ENCODE data around the gene FAAP20. TPM values are rescaled to one million over a fixed set of nuclear protein-coding genes. Genes with fewer than 3 reads are reported as not detected.

The FAAP20 gene
- total and polyA plus RNA-seq, 3 donors from 2014 or later = 65.5 to 72.6 (median 72.0) TPM

DNA sequence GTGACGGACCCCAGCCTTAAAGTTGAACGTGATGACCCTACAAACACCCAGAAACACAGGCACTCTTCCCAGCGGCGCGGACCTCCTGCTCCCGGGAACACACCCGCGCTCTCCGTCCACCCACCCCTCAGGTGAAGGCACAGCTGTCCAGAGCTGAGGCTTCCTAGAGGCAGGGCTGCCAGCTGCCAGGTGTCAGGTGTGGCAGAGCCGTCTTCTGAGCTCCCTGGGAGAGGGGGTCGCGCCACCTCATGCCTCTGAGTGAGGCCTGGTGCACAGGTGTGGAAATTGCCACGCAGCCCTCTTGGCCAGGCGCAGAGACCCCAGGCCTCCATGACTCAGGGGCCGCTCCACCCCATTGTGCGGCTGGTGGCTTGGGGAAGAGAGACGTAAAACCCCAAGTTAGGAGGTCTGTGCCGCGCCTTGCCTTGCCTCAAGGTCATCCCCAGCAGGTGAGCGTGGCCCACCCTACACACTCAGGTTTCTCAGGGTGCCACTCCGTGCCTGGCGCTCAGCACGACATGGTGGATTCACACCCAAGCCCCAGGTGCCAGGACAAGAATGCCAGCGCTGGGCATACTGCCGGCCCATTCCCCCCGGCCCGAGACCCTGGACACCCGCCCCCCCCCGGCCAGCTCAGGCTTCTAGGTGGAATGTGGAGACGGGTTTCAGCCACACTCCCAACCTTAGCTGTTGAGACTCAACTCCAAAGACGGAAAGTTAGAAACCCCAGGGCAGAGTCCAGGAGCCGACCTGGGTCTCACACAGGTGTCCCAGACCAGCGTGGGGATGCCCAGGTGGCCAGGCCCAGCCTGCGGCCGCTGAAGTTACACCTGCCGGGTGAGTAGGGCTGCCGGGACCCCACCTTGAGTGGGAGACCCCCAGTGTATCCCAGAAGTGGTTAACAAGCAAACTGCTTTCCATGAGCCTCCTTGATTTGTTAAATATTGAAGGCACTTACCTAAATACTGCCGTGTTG, 8.4 kb downstream of the FAAP20 start:
- Histone ChIP-seq H3K36me3 (ENCODE audit: low read depth, missing control alignments) (no peaks in the 10 kb centered on the region), H3K4me1 (peaks cover 13% of the 10 kb centered on the region), H3K4me3 (no peak overlapping the region), H3K27me3 (no peaks in the 10 kb centered on the region), H3K9me3 (no peaks in the 10 kb centered on the region), H3K27ac (no peak overlapping the region)
- intact Hi-C loops (cut with DNase I; ENCODE audit: low total_unique reads) = no loop called here
- 80 to 92% methylated on average over 6 to 38 of the region's 38 CpGs for WGBS, 2 donors
- TF ChIP-seq POLR2A (IDR thresholded peaks at IDR 0.05) = no peak
- TF ChIP-seq, protein P1, sequence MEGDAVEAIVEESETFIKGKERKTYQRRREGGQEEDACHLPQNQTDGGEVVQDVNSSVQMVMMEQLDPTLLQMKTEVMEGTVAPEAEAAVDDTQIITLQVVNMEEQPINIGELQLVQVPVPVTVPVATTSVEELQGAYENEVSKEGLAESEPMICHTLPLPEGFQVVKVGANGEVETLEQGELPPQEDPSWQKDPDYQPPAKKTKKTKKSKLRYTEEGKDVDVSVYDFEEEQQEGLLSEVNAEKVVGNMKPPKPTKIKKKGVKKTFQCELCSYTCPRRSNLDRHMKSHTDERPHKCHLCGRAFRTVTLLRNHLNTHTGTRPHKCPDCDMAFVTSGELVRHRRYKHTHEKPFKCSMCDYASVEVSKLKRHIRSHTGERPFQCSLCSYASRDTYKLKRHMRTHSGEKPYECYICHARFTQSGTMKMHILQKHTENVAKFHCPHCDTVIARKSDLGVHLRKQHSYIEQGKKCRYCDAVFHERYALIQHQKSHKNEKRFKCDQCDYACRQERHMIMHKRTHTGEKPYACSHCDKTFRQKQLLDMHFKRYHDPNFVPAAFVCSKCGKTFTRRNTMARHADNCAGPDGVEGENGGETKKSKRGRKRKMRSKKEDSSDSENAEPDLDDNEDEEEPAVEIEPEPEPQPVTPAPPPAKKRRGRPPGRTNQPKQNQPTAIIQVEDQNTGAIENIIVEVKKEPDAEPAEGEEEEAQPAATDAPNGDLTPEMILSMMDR (IDR thresholded peaks at IDR 0.05) = no peak
- DNase-seq = no peak

DNA sequence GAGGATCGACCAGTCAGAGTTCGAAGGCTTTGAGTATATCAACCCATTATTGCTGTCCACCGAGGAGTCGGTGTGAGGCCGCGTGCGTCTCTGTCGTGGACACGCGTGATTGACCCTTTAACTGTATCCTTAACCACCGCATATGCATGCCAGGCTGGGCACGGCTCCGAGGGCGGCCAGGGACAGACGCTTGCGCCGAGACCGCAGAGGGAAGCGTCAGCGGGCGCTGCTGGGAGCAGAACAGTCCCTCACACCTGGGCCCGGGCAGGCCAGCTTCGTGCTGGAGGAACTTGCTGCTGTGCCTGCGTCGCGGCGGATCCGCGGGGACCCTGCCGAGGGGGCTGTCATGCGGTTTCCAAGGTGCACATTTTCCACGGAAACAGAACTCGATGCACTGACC, 9.6 kb downstream of the FAAP20 start:
- 92 to 94% methylated on average over 32 to 33 of the region's 33 CpGs for WGBS, 2 donors
- intact Hi-C loops (cut with DNase I; ENCODE audit: low total_unique reads) = no loop called here
- H3K36me3 ChIP-seq (ENCODE audit: low read depth, missing control alignments) = no peaks in the 10 kb centered on the region
- no peak overlapping the region for H3K4me3 ChIP-seq
- no peak for TF ChIP-seq POLR2A (IDR thresholded peaks at IDR 0.05)
- TF ChIP-seq, protein P1 (IDR thresholded peaks at IDR 0.05) = no peak
- no peaks in the 10 kb centered on the region for H3K9me3 ChIP-seq
- no peak overlapping the region for H3K27ac ChIP-seq
- peaks cover under 1% of the 10 kb centered on the region for H3K4me1 ChIP-seq
- H3K27me3 ChIP-seq = no peaks in the 10 kb centered on the region
- DNase-seq = no peak

DNA sequence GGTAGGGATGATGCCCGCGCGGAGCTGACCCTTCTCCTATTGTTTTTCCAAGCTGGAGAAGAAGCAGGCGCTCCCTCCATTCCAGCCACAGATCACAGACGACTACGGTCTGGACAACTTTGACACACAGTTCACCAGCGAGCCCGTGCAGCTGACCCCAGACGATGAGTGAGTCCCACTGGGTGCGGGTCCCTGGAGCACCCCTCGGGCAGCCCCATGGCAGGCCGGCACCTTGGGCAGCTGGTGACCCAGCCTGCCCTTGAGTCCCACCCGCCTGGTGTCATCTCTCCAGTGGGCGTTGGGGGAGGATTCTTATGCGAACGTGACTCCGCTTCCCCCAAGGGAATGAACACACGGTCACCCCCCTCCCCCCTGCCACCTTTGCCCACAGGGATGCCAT, 10.0 kb downstream of the FAAP20 start:
- DNase-seq = no peak
- TF ChIP-seq, protein P1 (IDR thresholded peaks at IDR 0.05) = no peak
- Histone ChIP-seq H3K27me3 (no peaks in the 10 kb centered on the region), H3K4me3 (no peak overlapping the region), H3K27ac (no peak overlapping the region), H3K4me1 (no peaks in the 10 kb centered on the region), H3K36me3 (ENCODE audit: low read depth, missing control alignments) (no peaks in the 10 kb centered on the region), H3K9me3 (no peaks in the 10 kb centered on the region)
- WGBS, 2 donors = 90 to 91% methylated on average over 16 to 18 of the region's 18 CpGs
- intact Hi-C loops (cut with DNase I; ENCODE audit: low total_unique reads) = no loop called here

DNA sequence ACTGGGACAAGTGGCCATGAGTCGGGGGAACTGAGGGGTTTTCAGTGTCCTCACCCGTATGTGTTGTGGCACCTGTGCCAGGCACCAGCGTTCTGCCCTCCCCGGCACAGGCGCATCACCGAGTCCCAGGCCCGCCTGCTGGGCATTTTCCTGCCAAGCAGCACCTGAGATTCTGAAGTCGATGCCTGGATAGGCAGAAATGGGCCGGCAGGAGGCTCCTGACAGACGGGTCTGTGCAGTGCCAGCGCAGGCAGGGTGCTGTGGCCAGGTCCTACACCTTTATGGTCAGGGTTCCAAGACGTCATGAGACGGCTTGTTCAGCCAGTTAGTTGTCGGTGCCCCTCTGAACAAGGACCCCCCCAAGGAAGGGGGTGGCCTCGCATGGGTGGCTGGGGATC, 10.6 kb downstream of the FAAP20 start:
- H3K9me3 ChIP-seq = no peaks in the 10 kb centered on the region
- 80 to 95% methylated on average over 2 to 15 of the region's 15 CpGs for WGBS, 2 donors
- intact Hi-C loops (cut with DNase I; ENCODE audit: low total_unique reads) = no loop called here

More for the DNA sequence above, 10.6 kb downstream of the FAAP20 start:
- Histone ChIP-seq H3K27me3 (no peaks in the 10 kb centered on the region), H3K27ac (no peak overlapping the region), H3K4me1 (no peaks in the 10 kb centered on the region), H3K36me3 (ENCODE audit: low read depth, missing control alignments) (no peaks in the 10 kb centered on the region), H3K4me3 (no peak overlapping the region)
- TF ChIP-seq, protein P1 (IDR thresholded peaks at IDR 0.05) = no peak
- TF ChIP-seq POLR2A (IDR thresholded peaks at IDR 0.05) = no peak
- DNase-seq = no peak

Measured in testis (tissue), 3 donors.